HepG2 (cell line): ENCODE results near the gene CUL7. TPM values are rescaled to one million over a fixed set of nuclear protein-coding genes. Genes with fewer than 3 reads are reported as not detected.

Experiments used
- BHLHE40 ChIP-seq: IDR thresholded peaks from 2 replicates; pipeline ENCODE4 v1.6.1; 2011; ENCODE audit warnings: low read length, improper control_type of control experiment
- ESRRA ChIP-seq: sonication (generic); formaldehyde crosslinking; IDR thresholded peaks from 2 replicates; pipeline ENCODE4 v1.5.1; 2020; ENCODE audit warnings: mild to moderate bottlenecking, low read depth, missing genetic modification reagents
- ETV6 ChIP-seq: sonication (generic); formaldehyde crosslinking; conservative IDR thresholded peaks from 2 replicates; pipeline ENCODE4 v1.4.0; 2020; ENCODE audit warnings: missing genetic modification reagents
- GTF3A ChIP-seq: sonication (generic); formaldehyde crosslinking; conservative IDR thresholded peaks from 2 replicates; pipeline ENCODE4 v1.4.0; 2020; ENCODE audit warnings: mild to moderate bottlenecking, missing genetic modification reagents
- HIC2 ChIP-seq: sonication (generic); formaldehyde crosslinking; IDR thresholded peaks from 2 replicates; pipeline ENCODE4 v1.9.0; 2022; ENCODE audit warnings: low read depth, missing genetic modification reagents
- HNF1B ChIP-seq: sonication (generic); formaldehyde crosslinking; IDR thresholded peaks from 2 replicates; pipeline ENCODE4 v1.5.1; 2020; ENCODE audit warnings: mild to moderate bottlenecking, moderate library complexity, missing genetic modification reagents
- IRF2 ChIP-seq: IDR thresholded peaks from 2 replicates; pipeline ENCODE4 v1.6.1; 2018; ENCODE audit warnings: missing genetic modification reagents, missing compliant biosample characterization
- TBP ChIP-seq: sonication (generic); formaldehyde crosslinking; IDR thresholded peaks from 2 replicates; pipeline ENCODE4 v1.5.0; 2020; ENCODE audit warnings: missing genetic modification reagents
- THAP11 ChIP-seq: IDR thresholded peaks from 2 replicates; pipeline ENCODE4 v1.6.1; 2016; ENCODE audit warnings: missing biosample characterization, missing genetic modification reagents
- ZFP90 ChIP-seq: sonication (generic); formaldehyde crosslinking; IDR thresholded peaks from 2 replicates; pipeline ENCODE4 v1.8.0; 2022; ENCODE audit warnings: missing genetic modification reagents, mild to moderate bottlenecking, inconsistent platforms, borderline replicate concordance
- ZNF142 ChIP-seq: sonication (generic); formaldehyde crosslinking; IDR thresholded peaks from 2 replicates; pipeline ENCODE4 v1.4.0; 2020; ENCODE audit warnings: missing genetic modification reagents
- ZNF280D ChIP-seq: sonication (generic); formaldehyde crosslinking; IDR thresholded peaks from 2 replicates; pipeline ENCODE4 v1.5.1; 2020; ENCODE audit warnings: mild to moderate bottlenecking, missing genetic modification reagents
- ZNF441 ChIP-seq: sonication (generic); formaldehyde crosslinking; IDR thresholded peaks from 2 replicates; pipeline ENCODE4 v1.7.0; 2021; ENCODE audit warnings: missing genetic modification reagents, borderline replicate concordance
- ZNF782 ChIP-seq: sonication (generic); formaldehyde crosslinking; IDR thresholded peaks from 2 replicates; pipeline ENCODE4 v1.4.0; 2020; ENCODE audit warnings: missing genetic modification reagents, mild to moderate bottlenecking, borderline replicate concordance
- ZNF839 ChIP-seq: sonication (generic); formaldehyde crosslinking; IDR thresholded peaks from 2 replicates; pipeline ENCODE4 v1.4.0; 2020; ENCODE audit warnings: missing genetic modification reagents, mild to moderate bottlenecking, borderline replicate concordance
- ZNF891 ChIP-seq: sonication (generic); formaldehyde crosslinking; IDR thresholded peaks from 2 replicates; pipeline ENCODE4 v1.5.0; 2020; ENCODE audit warnings: mild to moderate bottlenecking, missing genetic modification reagents
- polyA plus RNA-seq, 8 experiments: library from polyadenylated mRNA; depleted of rRNA in 3 of 8; stranded (reverse) in 7 of 8; unstranded in 1 of 8; fragments of >200 nt; fragmentation: Illumina TruSeq in 4 of 8; extraction: Trizol in 4 of 8; gene quantifications; 2 replicates each; pipeline versions ENCODE4 v1.2.1 to v1.2.3, GENCODE V29; 2011 to 2016; ENCODE audit warnings: low read depth in 4 of 8, missing spikeins in 1 of 8, mixed read lengths in 1 of 8; ENCODE audit not compliant: insufficient read depth in 1 of 8
- total RNA-seq, 5 experiments: library from RNA; depleted of rRNA; stranded (reverse); fragments of >200 nt; fragmentation: Illumina TruSeq; extraction: Trizol; gene quantifications; 2 replicates each; pipeline ENCODE4 v1.2.3, GENCODE V29; 2016; ENCODE audit warnings: low read depth in 1 of 5

Gene CUL7
- total and polyA plus RNA-seq, 2 of the 13 experiments (the other 11 are each of a cell fraction or from before 2014, with no cell fraction given): 32.0 to 60.7 TPM

GRCh38 chr6:43093436-43094289 is 40.0 kb upstream of the CUL7 start (continued):
- TF ChIP-seq ZNF441 (CRISPR knock-in tag) (no peak), ZNF782 (CRISPR knock-in tag) (no peak), ZNF142 (CRISPR knock-in tag) (no peak), ZNF839 (CRISPR knock-in tag) (no peak), ZNF280D (CRISPR knock-in tag) (no peak), HIC2 (CRISPR knock-in tag) (no peak), TBP (CRISPR knock-in tag) (no peak), ETV6 (no peak), BHLHE40 (no peak), THAP11 (peak; percentile 57), IRF2 (CRISPR knock-in tag) (no peak; the same call in 1 of the 2 replicates), GTF3A (CRISPR knock-in tag) (no peak), HNF1B (CRISPR knock-in tag) (peak; percentile 28; the same call in 1 of the 2 replicates), ZFP90 (CRISPR knock-in tag) (no peak), ZNF891 (no peak), ESRRA (no peak)
